Activated CD8-positive, alpha-beta T cell treated with anti-CD3 and anti-CD28 coated beads for 36 hours (primary cell): ENCODE measurements around the gene CTCF. TPM values are rescaled to one million over a fixed set of nuclear protein-coding genes. Genes with fewer than 3 reads are reported as not detected.

ENCODE experiments used
- ATAC-seq: fragments of 200-7000 bp; cut with Tn5 transposase; one replicate; pipeline ENCODE4 v1.10.0; 2021; ENCODE audit warnings: mild to moderate bottlenecking, moderate library complexity
- CTCF ChIA-PET: fragments of 350-600 bp; sonication (Branson Sonifier 250); formaldehyde crosslinking; loops from one replicate; lab custom pipeline; 2021; ENCODE audit warnings: antibody characterized with exemption; lab: Charles Lee
- POLR2A ChIA-PET: fragments of 350-600 bp; sonication (Branson Sonifier 250); formaldehyde crosslinking; loops from one replicate; lab custom pipeline; 2021; ENCODE audit warnings: antibody characterized with exemption; lab: Charles Lee
- DNase-seq: peaks from one replicate; pipeline ENCODE4 v3.0.0-alpha.2; 2020
- H3K27ac Mint-ChIP-seq: one replicate; pipeline ENCODE4 v1.8.0; 2021; ENCODE audit warnings: mild to moderate bottlenecking, mixed read lengths
- H3K27me3 Mint-ChIP-seq: one replicate; pipeline ENCODE4 v1.8.0; 2021; ENCODE audit warnings: mixed read lengths
- H3K36me3 Mint-ChIP-seq: one replicate; pipeline ENCODE4 v1.8.0; 2021; ENCODE audit warnings: low read depth, mixed read lengths
- H3K4me1 Mint-ChIP-seq: one replicate; pipeline ENCODE4 v1.8.0; 2021; ENCODE audit warnings: low read depth, mixed read lengths
- H3K4me3 Mint-ChIP-seq: one replicate; pipeline ENCODE4 v1.8.0; 2021; ENCODE audit warnings: mild to moderate bottlenecking, moderate library complexity, mixed read lengths
- H3K9me3 Mint-ChIP-seq: one replicate; pipeline ENCODE4 v1.8.0; 2021; ENCODE audit warnings: mixed read lengths
- CTCF ChIP-seq: fragments of 200-600 bp; IDR thresholded peaks from one replicate; pipeline ENCODE4 v1.8.0; 2022; ENCODE audit warnings: antibody characterized with exemption, mild to moderate bottlenecking
- intact Hi-C: fragments of 100-400 bp; cut with micrococcal nuclease; formaldehyde crosslinking; loops from one replicate; pipeline ENCODE4 v1.10.0; 2022
- total RNA-seq, 2 experiments: library from RNA; stranded (reverse); gene quantifications; one replicate each; pipeline ENCODE4 v1.2.3, GENCODE V29; 2021

Gene CTCF
- total RNA-seq, 2 experiments from 2014 or later: 47.4 to 50.6 TPM

- Mint-ChIP-seq H3K4me1 (peaks cover 11% of the 10 kb centered on the region), H3K27ac (no peak overlapping the region), H3K9me3 (no peaks in the 10 kb centered on the region), H3K36me3 (peaks cover 3% of the 10 kb centered on the region), H3K27me3 (no peaks in the 10 kb centered on the region), H3K4me3 (peak overlapping the region; percentile 80)
- ChIA-PET CTCF (interaction anchor here (0.6 to 14.7 kb wide), 32 partner anchors 9 to 273 kb away, joined by 3 to 154 read pairs (median 4); partner anchors contain the start of genes ATP6V0D1, CARMIL2, CTCF and GFOD2), POLR2A (interaction anchor here (0.9 to 3.4 kb wide), 8 partner anchors 12 to 186 kb away, joined by 3 to 14 read pairs (median 4); partner anchors contain the start of genes CARMIL2 and CTCF)
- intact Hi-C loops: loop anchor here (10.0 kb wide), 1 partner anchor 267 kb away; the partner anchor contains the start of genes CTRL and PSMB10
- TF ChIP-seq CTCF: peak; percentile 73
- ATAC-seq (peak; percentile 92), DNase-seq (peak; percentile 92)
Measured at GRCh38 chr16:67667817-67668494, 105.6 kb downstream of the CTCF start.

GRCh38 chr16:67668495-67669157 lies 106.3 kb downstream of the CTCF start:
- intact Hi-C loops: loop anchor here (10.0 kb wide), 1 partner anchor 266 kb away; the partner anchor contains the start of genes CTRL and PSMB10
- no peak for ATAC-seq
- H3K27ac Mint-ChIP-seq: no peak overlapping the region
- TF ChIP-seq CTCF: peak; percentile 22
- no peaks in the 10 kb centered on the region for H3K9me3 Mint-ChIP-seq
- peak; percentile 50 for DNase-seq
- H3K4me1 Mint-ChIP-seq: peaks cover 11% of the 10 kb centered on the region
- H3K36me3 Mint-ChIP-seq: peaks cover 3% of the 10 kb centered on the region
- H3K4me3 Mint-ChIP-seq: no peak overlapping the region
- ChIA-PET CTCF (interaction anchor here (0.6 to 14.7 kb wide), 25 partner anchors 9 to 267 kb away, joined by 3 to 154 read pairs (median 4); partner anchors contain the start of genes ATP6V0D1, CARMIL2, CTCF and GFOD2), POLR2A (interaction anchor here (0.9 to 1.4 kb wide), 3 partner anchors 14 to 186 kb away, joined by 3 to 4 read pairs (median 3); no protein-coding TSS in a partner anchor)
- H3K27me3 Mint-ChIP-seq: no peaks in the 10 kb centered on the region

GRCh38 chr16:67669499-67670101 lies 107.3 kb downstream of the CTCF start:
- ChIA-PET CTCF (interaction anchor here (1.4 to 14.7 kb wide), 7 partner anchors 25 to 188 kb away, joined by 4 to 154 read pairs (median 12); partner anchors contain the start of gene CARMIL2), POLR2A (no interaction called here)
- Mint-ChIP-seq H3K27me3 (no peaks in the 10 kb centered on the region), H3K36me3 (no peaks in the 10 kb centered on the region), H3K27ac (no peak overlapping the region), H3K4me3 (no peak overlapping the region), H3K9me3 (no peaks in the 10 kb centered on the region), H3K4me1 (peaks cover 11% of the 10 kb centered on the region)
- intact Hi-C loops: loop anchor here (10.0 kb wide), 1 partner anchor 265 kb away; the partner anchor contains the start of genes CTRL and PSMB10
- no peak for ATAC-seq
- no peak for TF ChIP-seq CTCF
- no peak for DNase-seq

- no peak overlapping the region for H3K4me3 Mint-ChIP-seq
- no peaks in the 10 kb centered on the region for H3K27me3 Mint-ChIP-seq
- ATAC-seq (no peak), DNase-seq (no peak)
- no peak for TF ChIP-seq CTCF
- intact Hi-C loops: no loop called here
- H3K9me3 Mint-ChIP-seq: no peaks in the 10 kb centered on the region
- H3K27ac Mint-ChIP-seq: no peak overlapping the region
- ChIA-PET POLR2A (interaction anchor here (1.3 kb wide), 1 partner anchor 33 kb away, joined by 3 read pairs; no protein-coding TSS in a partner anchor), CTCF (interaction anchor here (0.6 to 2.8 kb wide), 30 partner anchors 9 to 261 kb away, joined by 3 to 15 read pairs (median 4); partner anchors contain the start of genes ACD, ATP6V0D1, CARMIL2 and GFOD2)
- peaks cover 2% of the 10 kb centered on the region for H3K4me1 Mint-ChIP-seq
- H3K36me3 Mint-ChIP-seq: no peaks in the 10 kb centered on the region
Measured at GRCh38 chr16:67672306-67672705, 110.0 kb downstream of the CTCF start.
